GM12878 (cell line): Measurements from ENCODE around the gene ARHGAP44. TPM values are rescaled to one million over a fixed set of nuclear protein-coding genes. Genes with fewer than 3 reads are reported as not detected.

Experiments used
- ATAC-seq: fragments of 200-7000 bp; cut with Tn5 transposase; 3 replicates; pipeline ENCODE4 v1.9.1; 2020; ENCODE audit warnings: mild to moderate bottlenecking, moderate library complexity
- BruUV-seq: library from RNA; stranded (reverse); fragments of 400-500 nt; replicated peaks from 2 replicates; lab custom pipeline; 2021; lab: Mats Ljungman, UMichigan
- CTCF ChIA-PET: fragments of 300-600 bp; sonication (Branson Sonifier 250); formaldehyde crosslinking; extraction: SDS; loops from one replicate; lab custom pipeline; 2021; ENCODE audit warnings: inconsistent platforms; lab: Yijun Ruan, JAX
- POLR2A ChIA-PET: fragments of 350-600 bp; formaldehyde crosslinking; extraction: SDS; loops from one replicate; lab custom pipeline; 2021; ENCODE audit warnings: inconsistent platforms; lab: Charles Lee
- RAD21 ChIA-PET: fragments of 300-600 bp; sonication (Branson Sonifier 250); formaldehyde crosslinking; loops from one replicate; lab custom pipeline; 2023; ENCODE audit warnings: antibody characterized with exemption; ENCODE audit not compliant: unreplicated experiment; lab: Charles Lee
- SMC1A ChIA-PET: fragments of 300-600 bp; sonication (Branson Sonifier 250); formaldehyde crosslinking; loops from one replicate; lab custom pipeline; 2023; ENCODE audit not compliant: unreplicated experiment, uncharacterized antibody; lab: Charles Lee
- DNase-seq: peaks from one replicate; pipeline ENCODE4 v3.0.0-alpha.2; 2011; ENCODE audit warnings: low read depth, low spot score
- FAIRE-seq: peaks from 3 replicates; lab custom pipeline; 2011; peaks lifted over from hg19 to GRCh38; lab: Jason Lieb, UNC
- H2AFZ ChIP-seq: 2 replicates; pipeline ENCODE4 v1.6.0; 2011; ENCODE audit warnings: low read depth, low read length, control low read depth; ENCODE audit not compliant: control insufficient read depth
- H3K27ac ChIP-seq: 2 replicates; pipeline ENCODE4 v1.5.1; 2011; ENCODE audit warnings: control low read depth; ENCODE audit not compliant: control insufficient read depth, insufficient read depth
- H3K27me3 ChIP-seq, 2 experiments: replicated peaks in 1 of 2; 2 replicates each; pipeline versions ENCODE4 v1.6.0 to v1.6.1; 2011; ENCODE audit warnings: low read length in 1 of 2; ENCODE audit not compliant: control insufficient read depth in 2 of 2, insufficient read depth in 2 of 2
- H3K36me3 ChIP-seq, 2 experiments: 2 replicates each; pipeline ENCODE4 v1.5.1; 2011; ENCODE audit warnings: low read length in 1 of 2; ENCODE audit not compliant: control insufficient read depth in 2 of 2, insufficient read depth in 2 of 2
- H3K4me1 ChIP-seq: 2 replicates; pipeline ENCODE4 v1.6.1; 2011; ENCODE audit warnings: mild to moderate bottlenecking, low read length, moderate library complexity, mixed read lengths; ENCODE audit not compliant: control insufficient read depth, insufficient read depth
- H3K4me2 ChIP-seq: 2 replicates; pipeline ENCODE4 v1.6.0; 2011; ENCODE audit warnings: control low read depth; ENCODE audit not compliant: control insufficient read depth, insufficient read depth
- H3K4me3 ChIP-seq: fragments of 200-600 bp; sonication (generic); 2 replicates; pipeline ENCODE4 v1.5.1; 2016
- H3K79me2 ChIP-seq: 2 replicates; pipeline ENCODE4 v1.6.0; 2011; ENCODE audit warnings: low read length; ENCODE audit not compliant: control insufficient read depth, insufficient read depth
- H3K9ac ChIP-seq: 2 replicates; pipeline ENCODE4 v1.8.0; 2011; ENCODE audit warnings: low read length, control low read depth, mixed read lengths; ENCODE audit not compliant: control insufficient read depth, insufficient read depth
- H3K9me3 ChIP-seq: replicated peaks from 3 replicates; pipeline ENCODE4 v1.5.1; 2011; ENCODE audit warnings: mild to moderate bottlenecking, low read length; ENCODE audit not compliant: control insufficient read depth, insufficient read depth
- H4K20me1 ChIP-seq: 2 replicates; pipeline ENCODE4 v1.6.0; 2011; ENCODE audit not compliant: control insufficient read depth, insufficient read depth
- CHD1 ChIP-seq: IDR thresholded peaks from 2 replicates; pipeline ENCODE4 v1.6.1; 2012; ENCODE audit warnings: low read depth, low read length, improper control_type of control experiment
- CREB1 ChIP-seq: IDR thresholded peaks from 2 replicates; pipeline ENCODE4 v1.6.1; 2012; ENCODE audit warnings: low read depth, mild to moderate bottlenecking, inconsistent platforms
- EED ChIP-seq: sonication (generic); IDR thresholded peaks from 2 replicates; pipeline ENCODE4 v1.6.1; 2016; ENCODE audit warnings: antibody characterized with exemption, low read depth
- NFYB ChIP-seq: IDR thresholded peaks from 2 replicates; pipeline ENCODE4 v1.6.1; 2011; ENCODE audit warnings: low read depth, mild to moderate bottlenecking, low read length, improper control_type of control experiment, moderate library complexity; ENCODE audit not compliant: insufficient read depth
- POU2F2 ChIP-seq: IDR thresholded peaks from 3 replicates; pipeline ENCODE4 v1.6.1; 2011; ENCODE audit warnings: low read depth, mild to moderate bottlenecking, low read length, borderline replicate concordance
- TCF7 ChIP-seq: IDR thresholded peaks from 2 replicates; pipeline ENCODE4 v1.6.1; 2014; ENCODE audit warnings: antibody characterized with exemption, borderline replicate concordance
- YY1 ChIP-seq: IDR thresholded peaks from 2 replicates; pipeline ENCODE4 v1.6.1; 2011; ENCODE audit warnings: low read depth, mild to moderate bottlenecking, low read length
- WGBS: methylation state at CpG from one replicate; pipeline ENCODE4 v1.1.6; 2016; ENCODE audit warnings: low lambda C conversion rate; ENCODE audit not compliant: insufficient replicate concordance, insufficient coverage; ENCODE audit errors: missing lambda C conversion rate; 5-methylcytosine and 5-hydroxymethylcytosine counted together
- in situ Hi-C: fragments of 300-500 bp; cut with MboI; formaldehyde crosslinking; loops from 9 replicates; pipeline ENCODE4 v1.14.3; 2018; ENCODE audit warnings: mixed read lengths
- intact Hi-C: fragments of 100-400 bp; cut with micrococcal nuclease; formaldehyde crosslinking; loops from one replicate; pipeline ENCODE4 v1.14.2; 2022; ENCODE audit not compliant: unreplicated experiment
- polyA plus RNA-seq, 11 experiments: library from polyadenylated mRNA; depleted of rRNA in 4 of 11; unstranded in 6 of 11; stranded (reverse) in 5 of 11; fragments of >200 nt; fragmentation: Nextera tagmentation in 4 of 11; fragmentation: Illumina TruSeq in 1 of 11; extraction: Ambion mirVana in 4 of 11; extraction: Trizol in 1 of 11; gene quantifications; 1 replicate in 1 of 11; 2 replicates in 10 of 11; pipeline versions ENCODE4 v1.2.1 to v1.2.3, GENCODE V29; 2011 to 2016; ENCODE audit warnings: inconsistent platforms in 2 of 11, missing spikeins in 2 of 11, low read depth in 1 of 11
- total RNA-seq, 4 experiments: library from RNA; depleted of rRNA in 3 of 4; stranded (reverse); fragments of >200 nt in 3 of 4; fragmentation: Illumina TruSeq in 1 of 4; extraction: Trizol in 1 of 4; gene quantifications; 2 replicates each; pipeline versions ENCODE4 v1.2.1 to v1.2.3, GENCODE V29; 2013 to 2021
- TF ChIP-seq, protein P1 (sequence below), 3 experiments: IDR thresholded peaks in 2 of 3; conservative IDR thresholded peaks in 1 of 3; 2 replicates each; pipeline ENCODE4 v1.5.1; 2011; ENCODE audit warnings: low read depth in 3 of 3, low read length in 3 of 3, mild to moderate bottlenecking in 3 of 3, control low read depth in 2 of 3, moderate library complexity in 2 of 3, inconsistent platforms in 1 of 3, mixed read lengths in 1 of 3; ENCODE audit not compliant: control insufficient read depth in 2 of 3, insufficient read depth in 1 of 3; ENCODE audit errors: extremely low read depth in 1 of 3
- TF ChIP-seq, protein P2 (sequence below): fragments of 450-650 bp; formaldehyde crosslinking; IDR thresholded peaks from 2 replicates; pipeline ENCODE4 v1.4.0; 2020; ENCODE audit warnings: mild to moderate bottlenecking, moderate library complexity

ARHGAP44 gene
- total and polyA plus RNA-seq, 10 of the 15 experiments (the other 5 are each of a cell fraction or from before 2014, with no cell fraction given) = 0.11 to 1.2 (median 0.48) TPM

DNA sequence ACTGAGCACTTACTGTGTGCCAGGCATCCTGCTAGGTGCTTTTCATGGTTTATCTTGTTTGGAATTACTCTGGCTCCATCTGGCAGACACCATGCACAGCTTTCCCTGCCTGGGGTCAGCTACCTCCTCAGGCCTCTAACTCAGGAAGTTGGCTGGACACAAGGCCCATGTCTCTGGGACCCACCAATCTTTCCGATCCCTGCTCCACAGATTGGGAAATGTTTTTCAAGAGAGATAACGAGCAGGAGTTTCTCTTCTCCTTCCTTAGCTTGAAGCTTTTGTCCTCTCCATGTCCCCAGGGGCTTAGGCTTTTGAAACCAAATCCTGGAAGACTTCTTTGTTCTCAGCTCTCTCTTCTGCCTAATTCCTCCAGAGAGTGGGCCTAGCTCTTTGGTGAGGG is 240.0 kb downstream of the ARHGAP44 start:
- CTCF ChIA-PET = interaction anchor here (0.8 to 5.6 kb wide), 33 partner anchors 9 to 1897 kb away, joined by 3 to 137 read pairs (median 5); partner anchors contain the start of gene ELAC2
- in situ Hi-C loops = no loop called here
- H3K27ac ChIP-seq = no peak overlapping the region
- FAIRE-seq = no peak
- RAD21 ChIA-PET = interaction anchor here (1.3 to 2.8 kb wide), 3 partner anchors 10 to 84 kb away, joined by 3 to 21 read pairs (median 7); partner anchors contain the start of gene ELAC2
- TF ChIP-seq YY1 = no peak
- no peak for TF ChIP-seq NFYB
- no peak for TF ChIP-seq CREB1
- TF ChIP-seq, protein P1, sequence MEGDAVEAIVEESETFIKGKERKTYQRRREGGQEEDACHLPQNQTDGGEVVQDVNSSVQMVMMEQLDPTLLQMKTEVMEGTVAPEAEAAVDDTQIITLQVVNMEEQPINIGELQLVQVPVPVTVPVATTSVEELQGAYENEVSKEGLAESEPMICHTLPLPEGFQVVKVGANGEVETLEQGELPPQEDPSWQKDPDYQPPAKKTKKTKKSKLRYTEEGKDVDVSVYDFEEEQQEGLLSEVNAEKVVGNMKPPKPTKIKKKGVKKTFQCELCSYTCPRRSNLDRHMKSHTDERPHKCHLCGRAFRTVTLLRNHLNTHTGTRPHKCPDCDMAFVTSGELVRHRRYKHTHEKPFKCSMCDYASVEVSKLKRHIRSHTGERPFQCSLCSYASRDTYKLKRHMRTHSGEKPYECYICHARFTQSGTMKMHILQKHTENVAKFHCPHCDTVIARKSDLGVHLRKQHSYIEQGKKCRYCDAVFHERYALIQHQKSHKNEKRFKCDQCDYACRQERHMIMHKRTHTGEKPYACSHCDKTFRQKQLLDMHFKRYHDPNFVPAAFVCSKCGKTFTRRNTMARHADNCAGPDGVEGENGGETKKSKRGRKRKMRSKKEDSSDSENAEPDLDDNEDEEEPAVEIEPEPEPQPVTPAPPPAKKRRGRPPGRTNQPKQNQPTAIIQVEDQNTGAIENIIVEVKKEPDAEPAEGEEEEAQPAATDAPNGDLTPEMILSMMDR (IDR thresholded peaks at IDR 0.05 in 2 of 3, conservative IDR thresholded peaks at IDR 0.05 in 1 of 3; ENCODE audit: control insufficient read depth in 2 of 3, extremely low read depth in 1 of 3, insufficient read depth in 1 of 3, low read depth in 3 of 3, low read length in 3 of 3) = 0 out of 6 replicates have a peak, but pooled peaks of 1 of the 3 experiments have one; percentile 3
- TF ChIP-seq TCF7 = no peak
- no peak for TF ChIP-seq EED
- TF ChIP-seq POU2F2 = no peak
- TF ChIP-seq, protein P2, sequence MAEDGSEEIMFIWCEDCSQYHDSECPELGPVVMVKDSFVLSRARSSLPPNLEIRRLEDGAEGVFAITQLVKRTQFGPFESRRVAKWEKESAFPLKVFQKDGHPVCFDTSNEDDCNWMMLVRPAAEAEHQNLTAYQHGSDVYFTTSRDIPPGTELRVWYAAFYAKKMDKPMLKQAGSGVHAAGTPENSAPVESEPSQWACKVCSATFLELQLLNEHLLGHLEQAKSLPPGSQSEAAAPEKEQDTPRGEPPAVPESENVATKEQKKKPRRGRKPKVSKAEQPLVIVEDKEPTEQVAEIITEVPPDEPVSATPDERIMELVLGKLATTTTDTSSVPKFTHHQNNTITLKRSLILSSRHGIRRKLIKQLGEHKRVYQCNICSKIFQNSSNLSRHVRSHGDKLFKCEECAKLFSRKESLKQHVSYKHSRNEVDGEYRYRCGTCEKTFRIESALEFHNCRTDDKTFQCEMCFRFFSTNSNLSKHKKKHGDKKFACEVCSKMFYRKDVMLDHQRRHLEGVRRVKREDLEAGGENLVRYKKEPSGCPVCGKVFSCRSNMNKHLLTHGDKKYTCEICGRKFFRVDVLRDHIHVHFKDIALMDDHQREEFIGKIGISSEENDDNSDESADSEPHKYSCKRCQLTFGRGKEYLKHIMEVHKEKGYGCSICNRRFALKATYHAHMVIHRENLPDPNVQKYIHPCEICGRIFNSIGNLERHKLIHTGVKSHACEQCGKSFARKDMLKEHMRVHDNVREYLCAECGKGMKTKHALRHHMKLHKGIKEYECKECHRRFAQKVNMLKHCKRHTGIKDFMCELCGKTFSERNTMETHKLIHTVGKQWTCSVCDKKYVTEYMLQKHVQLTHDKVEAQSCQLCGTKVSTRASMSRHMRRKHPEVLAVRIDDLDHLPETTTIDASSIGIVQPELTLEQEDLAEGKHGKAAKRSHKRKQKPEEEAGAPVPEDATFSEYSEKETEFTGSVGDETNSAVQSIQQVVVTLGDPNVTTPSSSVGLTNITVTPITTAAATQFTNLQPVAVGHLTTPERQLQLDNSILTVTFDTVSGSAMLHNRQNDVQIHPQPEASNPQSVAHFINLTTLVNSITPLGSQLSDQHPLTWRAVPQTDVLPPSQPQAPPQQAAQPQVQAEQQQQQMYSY (CRISPR knock-in tag) = no peak
- no peak for TF ChIP-seq CHD1
- TF ChIP-seq, all 136 proteins: peak for 1
- no peaks in the 10 kb centered on the region for H3K9me3 ChIP-seq
- BruUV-seq = no TSS peak
- H3K9ac ChIP-seq = no peak overlapping the region
- intact Hi-C loops = no loop called here
- no peaks in the 10 kb centered on the region for H3K36me3 ChIP-seq
- H2AFZ ChIP-seq = no peak overlapping the region
- no peak for ATAC-seq
- no peak overlapping the region for H3K4me3 ChIP-seq
- no peaks in the 10 kb centered on the region for H4K20me1 ChIP-seq
- ChIA-PET SMC1A (interaction anchor here (0.6 to 3.3 kb wide), 14 partner anchors 10 to 308 kb away, joined by 3 to 31 read pairs (median 4); partner anchors contain the start of gene ELAC2), POLR2A (interaction anchor here (1.1 kb wide), 1 partner anchor 11 kb away, joined by 3 read pairs; the partner anchor contains the start of gene ELAC2)
- no peaks in the 10 kb centered on the region for H3K4me1 ChIP-seq
- no peaks in the 10 kb centered on the region for H3K27me3 ChIP-seq
- WGBS = 30% methylated on average over 2 of the region's 2 CpGs
- no peaks in the 10 kb centered on the region for H3K79me2 ChIP-seq
- no peak for DNase-seq
- H3K4me2 ChIP-seq = no peak overlapping the region
